ENCODE data around the gene PTPN21. TPM values are rescaled to one million over a fixed set of nuclear protein-coding genes. Genes with fewer than 3 reads are reported as not detected.

Gene PTPN21
- total RNA-seq, 1 donor from 2014 or later = 30.1 TPM

DNA sequence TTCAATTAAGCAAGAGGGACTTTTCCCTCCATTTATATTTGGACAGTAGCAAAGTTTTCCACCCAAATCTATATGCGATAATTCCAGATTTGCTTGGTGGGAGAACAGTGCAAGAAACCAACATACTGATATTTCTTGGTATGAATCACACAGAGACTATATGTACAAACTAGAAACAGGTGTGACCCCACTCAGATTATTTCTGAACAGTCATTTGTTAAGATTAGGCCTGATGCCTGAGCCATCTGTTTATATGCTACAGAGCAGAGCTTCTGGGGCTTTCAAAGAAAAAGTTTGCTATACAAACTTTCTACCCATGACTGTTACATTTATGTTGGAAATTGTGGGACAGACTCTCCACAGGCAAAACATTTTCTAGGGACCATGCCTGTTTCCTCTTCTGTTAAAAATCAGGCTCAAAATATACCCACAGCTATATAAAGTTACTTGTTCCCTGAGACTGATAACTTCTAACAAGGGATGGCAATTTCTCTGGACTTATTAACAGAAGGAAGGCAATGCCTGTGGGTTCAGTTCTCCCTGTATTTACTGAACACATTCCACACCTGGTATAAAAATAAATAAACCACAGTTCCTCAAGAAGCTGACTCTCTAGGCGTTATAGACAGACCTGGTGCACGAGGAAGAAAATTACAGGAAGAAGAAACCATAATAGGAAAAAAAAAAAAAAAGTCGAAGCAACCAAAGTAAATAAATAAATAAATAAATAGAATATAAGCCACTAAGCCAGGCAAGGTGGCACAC, 8.0 kb downstream of the PTPN21 start:
- H3K36me3 ChIP-seq (ENCODE audit: insufficient read depth, low read length) = peaks cover 33% of the 10 kb centered on the region

GRCh38 chr14:88545256-88545655, 9.6 kb downstream of the PTPN21 start:
- no peak for FAIRE-seq
- H3K9ac ChIP-seq (ENCODE audit: low read length) = no peak overlapping the region
- H3K27ac ChIP-seq (ENCODE audit: low read depth, low read length) = no peak overlapping the region
- no peak overlapping the region for H3K4me3 Mint-ChIP-seq (ENCODE audit: unreplicated experiment)
- no peaks in the 10 kb centered on the region for H3K9me3 ChIP-seq (ENCODE audit: insufficient read depth, low read depth, low read length)
- DNase-seq (ENCODE audit: low read depth) = no peak
- peaks cover 82% of the 10 kb centered on the region for H3K79me2 ChIP-seq (ENCODE audit: insufficient read depth, low read length)
- H3K4me1 Mint-ChIP-seq (ENCODE audit: low read depth, unreplicated experiment) = peaks cover 9% of the 10 kb centered on the region
- H3K36me3 Mint-ChIP-seq (ENCODE audit: low read depth, unreplicated experiment) = peaks cover 7% of the 10 kb centered on the region
- H3K4me2 ChIP-seq (ENCODE audit: low read length) = no peak overlapping the region
- no peak overlapping the region for H3K27ac Mint-ChIP-seq (ENCODE audit: unreplicated experiment)
- H3K27me3 ChIP-seq (ENCODE audit: insufficient read depth, low read length) = no peaks in the 10 kb centered on the region
- H2AFZ ChIP-seq (ENCODE audit: low read depth, low read length) = no peak overlapping the region
- H3K9me3 Mint-ChIP-seq (ENCODE audit: unreplicated experiment) = no peaks in the 10 kb centered on the region
- TF ChIP-seq EZH2 (IDR thresholded peaks at IDR 0.05; ENCODE audit: insufficient read depth, low read length) (no peak), CTCF (IDR thresholded peaks at IDR 0.05; ENCODE audit: insufficient read depth, low read depth, low read length) (no peak)
- H3K36me3 ChIP-seq (ENCODE audit: insufficient read depth, low read length) = peaks cover 33% of the 10 kb centered on the region
- no peak overlapping the region for H3K4me3 ChIP-seq (ENCODE audit: insufficient read depth, low read depth, low read length)
- H3K4me1 ChIP-seq (ENCODE audit: insufficient read depth, low read length) = no peaks in the 10 kb centered on the region
- peaks cover 64% of the 10 kb centered on the region for H4K20me1 ChIP-seq (ENCODE audit: insufficient read depth, low read length)
- H3K27me3 Mint-ChIP-seq (ENCODE audit: low read depth, unreplicated experiment) = no peaks in the 10 kb centered on the region

More for the DNA sequence above, 8.0 kb downstream of the PTPN21 start:
- TF ChIP-seq EZH2 (IDR thresholded peaks at IDR 0.05; ENCODE audit: insufficient read depth, low read length) (no peak), CTCF (IDR thresholded peaks at IDR 0.05; ENCODE audit: insufficient read depth, low read depth, low read length) (no peak)
- Mint-ChIP-seq H3K36me3 (ENCODE audit: low read depth, unreplicated experiment) (peaks cover 9% of the 10 kb centered on the region), H3K27ac (ENCODE audit: unreplicated experiment) (no peak overlapping the region), H3K4me1 (ENCODE audit: low read depth, unreplicated experiment) (peaks cover 7% of the 10 kb centered on the region), H3K27me3 (ENCODE audit: low read depth, unreplicated experiment) (no peaks in the 10 kb centered on the region), H3K4me3 (ENCODE audit: unreplicated experiment) (no peak overlapping the region), H3K9me3 (ENCODE audit: unreplicated experiment) (no peaks in the 10 kb centered on the region)
- Histone ChIP-seq H4K20me1 (ENCODE audit: insufficient read depth, low read length) (peaks cover 61% of the 10 kb centered on the region), H3K4me1 (ENCODE audit: insufficient read depth, low read length) (no peaks in the 10 kb centered on the region), H3K4me2 (ENCODE audit: low read length) (no peak overlapping the region), H3K27ac (ENCODE audit: low read depth, low read length) (no peak overlapping the region), H3K79me2 (ENCODE audit: insufficient read depth, low read length) (peaks cover 82% of the 10 kb centered on the region), H3K9ac (ENCODE audit: low read length) (no peak overlapping the region), H3K4me3 (ENCODE audit: insufficient read depth, low read depth, low read length) (no peak overlapping the region), H2AFZ (ENCODE audit: low read depth, low read length) (no peak overlapping the region), H3K9me3 (ENCODE audit: insufficient read depth, low read depth, low read length) (no peaks in the 10 kb centered on the region), H3K27me3 (ENCODE audit: insufficient read depth, low read length) (no peaks in the 10 kb centered on the region)
- DNase-seq (ENCODE audit: low read depth) = no peak
- FAIRE-seq = no peak
